ENCODE measurements around the gene MYO3A.

DNA sequence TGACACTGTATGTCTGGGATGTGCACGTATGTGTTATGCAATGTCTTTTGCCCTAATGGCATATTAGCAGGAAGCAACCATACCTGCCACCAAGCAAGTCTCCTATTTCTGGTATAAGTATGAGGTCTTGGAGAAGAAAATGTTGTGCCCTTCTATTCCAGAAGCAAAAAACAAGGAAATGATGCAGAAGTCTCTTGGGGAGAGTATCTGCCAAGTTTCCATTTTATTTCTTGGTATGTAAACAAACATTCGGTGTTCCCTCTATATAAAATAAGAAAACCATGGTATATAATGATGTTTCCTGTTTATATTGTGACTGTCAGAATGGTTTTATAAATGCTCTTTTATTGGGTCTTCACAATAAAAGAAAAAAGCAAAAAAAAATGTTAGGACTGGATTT lies 19.3 kb upstream of the MYO3A start:
- TF ChIP-seq, protein P1, sequence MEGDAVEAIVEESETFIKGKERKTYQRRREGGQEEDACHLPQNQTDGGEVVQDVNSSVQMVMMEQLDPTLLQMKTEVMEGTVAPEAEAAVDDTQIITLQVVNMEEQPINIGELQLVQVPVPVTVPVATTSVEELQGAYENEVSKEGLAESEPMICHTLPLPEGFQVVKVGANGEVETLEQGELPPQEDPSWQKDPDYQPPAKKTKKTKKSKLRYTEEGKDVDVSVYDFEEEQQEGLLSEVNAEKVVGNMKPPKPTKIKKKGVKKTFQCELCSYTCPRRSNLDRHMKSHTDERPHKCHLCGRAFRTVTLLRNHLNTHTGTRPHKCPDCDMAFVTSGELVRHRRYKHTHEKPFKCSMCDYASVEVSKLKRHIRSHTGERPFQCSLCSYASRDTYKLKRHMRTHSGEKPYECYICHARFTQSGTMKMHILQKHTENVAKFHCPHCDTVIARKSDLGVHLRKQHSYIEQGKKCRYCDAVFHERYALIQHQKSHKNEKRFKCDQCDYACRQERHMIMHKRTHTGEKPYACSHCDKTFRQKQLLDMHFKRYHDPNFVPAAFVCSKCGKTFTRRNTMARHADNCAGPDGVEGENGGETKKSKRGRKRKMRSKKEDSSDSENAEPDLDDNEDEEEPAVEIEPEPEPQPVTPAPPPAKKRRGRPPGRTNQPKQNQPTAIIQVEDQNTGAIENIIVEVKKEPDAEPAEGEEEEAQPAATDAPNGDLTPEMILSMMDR (IDR thresholded peaks at IDR 0.05 in 4 of 5, conservative IDR thresholded peaks at IDR 0.05 in 1 of 5) = no peak
- no peak for TF ChIP-seq POLR2A (IDR thresholded peaks at IDR 0.05)

All from gastrocnemius medialis (tissue), 4 donors.